ENCODE results near the gene KRT2.

Gene KRT2

GRCh38 chr12:52615912-52616311 lies 36.1 kb downstream of the KRT2 start:
- no peak for TF ChIP-seq ZNF274 (IDR thresholded peaks at IDR 0.05; ENCODE audit: low read depth, low read length)
- no peak overlapping the region for H3K4me3 ChIP-seq (ENCODE audit: low read length)

GRCh38 chr12:52615208-52615868 lies 36.7 kb downstream of the KRT2 start:
- TF ChIP-seq ZNF274 (IDR thresholded peaks at IDR 0.05; ENCODE audit: low read depth, low read length) = no peak
- no peak overlapping the region for H3K4me3 ChIP-seq (ENCODE audit: low read length)

DNA sequence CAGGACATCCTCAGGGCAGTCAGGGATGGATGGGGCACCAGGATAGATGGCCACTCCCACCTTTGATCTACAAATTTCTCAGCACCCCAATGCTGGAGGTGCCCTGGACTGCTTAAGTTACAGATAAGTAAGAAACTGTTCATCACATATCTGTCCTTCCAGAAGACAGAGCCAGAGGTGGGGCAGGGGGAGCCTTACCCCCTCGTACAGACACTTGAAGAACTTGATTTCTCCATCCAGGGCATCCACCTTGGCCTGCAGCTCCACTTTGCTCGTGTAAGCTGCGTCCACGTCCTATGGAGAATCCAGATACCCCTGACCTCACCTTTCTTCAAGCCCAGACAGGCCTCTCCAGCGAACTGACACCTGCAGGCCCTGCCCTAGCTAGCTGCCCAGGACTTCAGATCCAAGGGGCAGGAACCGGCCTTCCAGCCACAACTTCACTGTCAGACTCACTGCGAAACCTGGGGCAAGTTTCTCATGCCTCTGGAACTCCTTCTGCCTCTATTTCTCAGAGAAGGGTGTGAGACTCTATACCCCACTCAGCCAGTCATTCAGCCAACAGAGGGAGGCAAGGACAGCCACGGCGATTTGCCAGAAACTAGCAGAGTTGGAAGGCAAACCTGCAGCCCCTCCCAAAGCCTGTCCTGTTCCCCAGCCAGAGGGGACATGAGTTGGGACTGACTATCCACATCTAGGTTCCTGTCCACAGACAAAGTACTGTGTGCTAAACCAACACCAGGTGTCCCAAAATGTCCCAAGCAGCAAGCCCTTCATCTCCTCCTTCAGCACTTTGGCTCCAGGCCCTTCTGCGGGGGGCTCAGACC lies 37.4 kb downstream of the KRT2 start:
- TF ChIP-seq ZNF274 (IDR thresholded peaks at IDR 0.05; ENCODE audit: low read depth, low read length) = no peak
- no peak overlapping the region for H3K4me3 ChIP-seq (ENCODE audit: low read length)

DNA sequence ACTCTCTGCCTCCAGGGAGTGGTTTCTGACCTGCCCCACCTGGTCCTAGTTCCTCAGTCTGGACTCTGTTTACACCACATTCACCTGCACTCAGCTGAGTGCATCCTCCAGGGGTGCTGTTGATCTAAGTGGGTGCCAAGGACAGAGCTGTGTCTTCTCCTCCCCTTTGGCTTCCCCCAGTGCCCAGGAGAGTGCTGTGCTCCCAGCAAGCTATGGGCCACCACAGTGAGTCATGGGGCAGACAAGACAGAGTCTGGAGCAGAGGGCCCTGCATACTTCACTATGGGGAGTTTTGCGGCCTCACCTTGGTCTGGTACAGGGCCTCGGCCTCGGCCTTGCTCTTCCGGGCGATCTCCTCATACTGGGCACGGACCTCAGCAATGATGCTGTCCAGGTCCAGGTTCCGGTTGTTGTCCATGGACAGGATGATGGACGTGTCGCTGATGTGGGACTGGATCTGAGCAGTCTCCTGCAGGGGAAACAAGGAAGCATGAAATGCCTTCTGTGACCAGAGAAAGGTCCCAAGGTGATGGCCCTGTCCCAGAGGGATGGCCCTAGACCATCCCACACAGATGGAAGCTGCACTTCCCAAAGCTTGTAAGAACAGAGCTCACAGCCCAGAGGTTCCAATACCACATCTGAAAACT lies 38.5 kb downstream of the KRT2 start:
- H3K4me3 ChIP-seq (ENCODE audit: low read length) = no peak overlapping the region
- TF ChIP-seq ZNF274 (IDR thresholded peaks at IDR 0.05; ENCODE audit: low read depth, low read length) = no peak

GRCh38 chr12:52612431-52613383 lies 39.3 kb downstream of the KRT2 start:
- H3K4me3 ChIP-seq (ENCODE audit: low read length) = no peak overlapping the region

GRCh38 chr12:52611080-52611468 lies 40.9 kb downstream of the KRT2 start:
- no peak for TF ChIP-seq ZNF274 (IDR thresholded peaks at IDR 0.05; ENCODE audit: low read depth, low read length)
- no peak overlapping the region for H3K4me3 ChIP-seq (ENCODE audit: low read length)

More at GRCh38 chr12:52612431-52613383, 39.3 kb downstream of the KRT2 start:
- TF ChIP-seq ZNF274 (IDR thresholded peaks at IDR 0.05; ENCODE audit: low read depth, low read length) = no peak

GRCh38 chr12:52608826-52609630 lies 43.0 kb downstream of the KRT2 start:
- H3K4me3 ChIP-seq (ENCODE audit: low read length) = no peak overlapping the region
- TF ChIP-seq ZNF274 (IDR thresholded peaks at IDR 0.05; ENCODE audit: low read depth, low read length) = no peak

DNA sequence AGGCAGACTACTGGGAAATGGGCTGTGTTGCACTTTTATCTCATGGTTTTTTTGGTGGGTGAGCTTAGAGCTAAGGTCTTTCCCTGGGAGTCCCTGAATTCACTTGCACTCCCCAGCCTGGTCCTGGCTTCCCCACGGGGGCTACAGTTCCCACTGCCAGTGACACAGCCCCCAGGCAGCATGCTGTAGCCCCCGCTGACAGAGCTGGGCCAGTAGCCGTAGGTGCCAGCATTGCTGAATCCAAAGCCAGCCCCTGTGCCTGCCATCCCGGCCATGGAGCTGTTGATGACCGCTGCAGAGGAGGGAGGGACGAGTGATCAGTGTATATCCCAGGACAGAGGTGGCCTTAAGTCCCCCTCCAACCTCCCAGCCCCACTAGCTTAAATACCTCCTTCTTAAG lies 43.9 kb downstream of the KRT2 start:
- no peak overlapping the region for H3K4me3 ChIP-seq (ENCODE audit: low read length)
- no peak for TF ChIP-seq ZNF274 (IDR thresholded peaks at IDR 0.05; ENCODE audit: low read depth, low read length)

DNA sequence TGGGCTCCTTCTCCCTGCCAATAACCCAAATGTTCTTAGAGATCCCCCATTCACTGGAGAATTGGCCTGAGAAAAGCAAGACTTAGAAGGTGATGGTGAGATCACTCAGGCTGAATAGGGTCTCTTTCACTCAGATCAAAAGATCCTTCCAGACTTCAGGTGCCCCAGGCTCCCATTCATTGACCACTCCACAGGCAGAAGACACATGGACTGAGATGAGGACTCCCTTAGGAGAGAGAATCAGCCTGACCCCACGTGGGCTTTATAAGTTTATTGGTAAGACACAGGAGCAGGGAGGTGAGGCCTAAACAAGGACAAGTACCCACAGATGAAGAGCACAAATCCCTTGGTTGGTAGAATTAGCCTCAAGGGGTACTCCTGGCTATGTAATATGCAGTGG lies 44.7 kb downstream of the KRT2 start:
- TF ChIP-seq ZNF274 (IDR thresholded peaks at IDR 0.05; ENCODE audit: low read depth, low read length) = no peak
- H3K4me3 ChIP-seq (ENCODE audit: low read length) = no peak overlapping the region

DNA sequence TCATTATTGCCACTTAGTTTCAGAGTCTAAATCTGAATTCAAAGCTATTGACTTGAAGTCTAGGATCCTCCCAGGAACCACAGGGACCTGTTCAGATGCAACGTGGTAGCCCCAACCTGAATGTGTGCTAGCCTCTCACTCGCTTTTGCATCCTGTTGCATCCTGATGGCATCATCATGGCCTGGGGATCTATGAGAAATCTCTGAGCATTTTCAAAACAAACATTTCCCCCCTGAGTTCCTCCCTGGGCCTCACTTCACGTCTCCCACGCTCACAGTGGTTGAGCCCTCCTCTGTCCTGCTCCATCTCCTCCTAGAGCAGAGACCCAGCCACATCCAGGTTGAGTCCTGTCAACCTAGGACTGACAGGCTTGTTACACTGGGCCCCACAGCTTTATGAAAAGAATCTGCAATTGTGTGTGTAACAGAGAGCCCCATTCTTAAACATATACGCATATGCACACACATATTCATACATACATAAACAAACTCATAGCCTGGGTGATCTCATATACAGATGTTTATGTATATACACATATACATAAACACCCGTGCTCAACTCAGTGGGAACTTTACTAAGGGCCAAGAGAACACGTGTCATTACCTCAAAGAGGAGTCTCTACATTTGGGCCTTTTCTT lies 45.3 kb downstream of the KRT2 start:
- no peak overlapping the region for H3K4me3 ChIP-seq (ENCODE audit: low read length)
- no peak for TF ChIP-seq ZNF274 (IDR thresholded peaks at IDR 0.05; ENCODE audit: low read depth, low read length)

DNA sequence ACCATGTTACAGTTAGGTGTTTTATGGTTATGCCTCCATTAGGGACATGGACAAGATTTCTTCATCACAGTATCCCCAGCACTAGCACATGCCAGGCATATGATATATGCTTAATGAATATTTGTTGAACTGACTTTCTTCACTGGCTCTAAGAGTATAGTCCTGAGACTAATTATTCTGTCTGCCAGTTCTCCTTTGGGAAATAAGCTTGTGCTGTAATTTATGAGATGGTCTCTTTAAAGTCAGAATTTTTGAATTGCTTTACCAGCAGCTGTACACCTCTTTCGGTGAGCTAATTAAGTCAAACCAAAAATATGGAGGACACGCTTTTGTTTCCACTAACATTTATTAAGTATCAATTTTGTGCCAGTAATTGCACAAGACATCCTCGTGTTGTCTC lies 45.9 kb downstream of the KRT2 start:
- no peak for TF ChIP-seq ZNF274 (IDR thresholded peaks at IDR 0.05; ENCODE audit: low read depth, low read length)
- H3K4me3 ChIP-seq (ENCODE audit: low read length) = no peak overlapping the region

DNA sequence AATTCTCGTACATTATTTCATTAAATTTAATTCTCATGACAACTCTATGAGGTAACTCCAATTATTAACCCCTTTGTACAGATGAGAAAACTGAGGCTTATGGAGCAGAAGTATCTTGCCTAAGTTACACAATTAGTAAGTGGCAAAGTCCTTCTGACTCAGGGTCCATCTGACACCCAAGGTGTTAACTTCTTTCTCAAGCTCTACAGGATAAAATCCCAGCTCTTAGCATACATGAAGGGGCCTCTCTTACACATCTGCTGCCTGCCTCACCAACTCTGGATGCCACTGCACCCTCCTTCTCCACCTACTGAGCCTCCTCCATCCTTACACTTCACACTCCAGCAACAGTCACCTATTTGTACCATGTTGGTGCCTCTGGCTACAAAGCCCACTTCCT lies 46.5 kb downstream of the KRT2 start:
- TF ChIP-seq ZNF274 (IDR thresholded peaks at IDR 0.05; ENCODE audit: low read depth, low read length) = no peak
- no peak overlapping the region for H3K4me3 ChIP-seq (ENCODE audit: low read length)

DNA sequence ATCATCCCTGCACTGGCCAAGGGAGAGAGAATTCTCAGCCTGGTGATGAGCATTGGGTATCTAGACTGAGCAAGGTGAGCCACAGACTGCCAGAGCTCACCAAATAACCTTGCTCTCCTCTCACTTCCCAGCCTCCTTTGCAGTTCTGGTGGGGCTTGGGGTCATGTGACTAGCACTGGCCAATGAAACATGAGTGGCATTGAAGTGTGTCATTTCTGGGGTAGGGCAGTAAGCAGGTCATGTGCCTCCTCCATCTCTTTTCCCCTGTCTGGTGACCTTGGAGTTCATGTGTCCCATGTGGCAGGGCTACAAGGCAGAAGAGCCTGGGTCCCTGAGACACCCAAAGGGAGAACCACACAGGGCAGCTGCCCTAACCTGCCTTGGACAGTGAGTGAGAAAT lies 47.2 kb downstream of the KRT2 start:
- TF ChIP-seq ZNF274 (IDR thresholded peaks at IDR 0.05; ENCODE audit: low read depth, low read length) = no peak
- no peak overlapping the region for H3K4me3 ChIP-seq (ENCODE audit: low read length)
